Measurements from ENCODE around the gene ARHGAP45.

Gene ARHGAP45

DNA sequence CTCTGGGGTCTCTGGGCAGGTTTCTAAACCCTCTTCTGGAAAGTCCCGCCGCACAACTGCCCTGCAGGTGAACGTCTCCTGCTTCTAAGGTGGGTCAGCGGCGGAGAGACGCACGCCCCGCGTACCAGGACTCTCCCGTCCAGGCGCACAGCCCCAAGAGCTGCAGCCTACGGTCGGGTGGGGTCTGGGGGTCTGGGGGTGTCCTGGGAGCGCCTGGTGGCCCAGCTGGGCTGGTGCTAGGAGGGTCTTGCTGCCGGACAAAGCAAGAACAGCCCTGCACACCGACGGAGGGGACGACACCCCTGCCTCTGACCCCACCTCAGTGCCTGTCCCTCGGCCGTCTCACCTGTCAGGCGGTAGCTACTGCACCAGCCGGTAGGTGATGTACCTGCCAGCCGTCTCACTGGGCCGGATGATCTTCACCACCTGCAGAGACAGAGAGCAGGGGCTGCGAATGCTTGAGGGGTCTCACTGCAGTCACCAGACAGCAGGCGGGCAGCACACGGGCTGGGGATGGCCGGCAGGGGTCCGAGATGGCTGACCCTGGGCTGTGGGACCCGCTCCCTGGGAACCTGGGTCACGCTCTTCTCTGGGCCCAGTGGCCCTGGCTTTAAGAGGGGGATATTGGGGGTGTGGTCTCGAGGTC lies 22.3 kb downstream of the ARHGAP45 start:
- DNase-seq: no peak

- no peak for DNase-seq
These were observed 22.9 kb downstream of the ARHGAP45 start for GRCh38 chr19:1089891-1090290.

DNA sequence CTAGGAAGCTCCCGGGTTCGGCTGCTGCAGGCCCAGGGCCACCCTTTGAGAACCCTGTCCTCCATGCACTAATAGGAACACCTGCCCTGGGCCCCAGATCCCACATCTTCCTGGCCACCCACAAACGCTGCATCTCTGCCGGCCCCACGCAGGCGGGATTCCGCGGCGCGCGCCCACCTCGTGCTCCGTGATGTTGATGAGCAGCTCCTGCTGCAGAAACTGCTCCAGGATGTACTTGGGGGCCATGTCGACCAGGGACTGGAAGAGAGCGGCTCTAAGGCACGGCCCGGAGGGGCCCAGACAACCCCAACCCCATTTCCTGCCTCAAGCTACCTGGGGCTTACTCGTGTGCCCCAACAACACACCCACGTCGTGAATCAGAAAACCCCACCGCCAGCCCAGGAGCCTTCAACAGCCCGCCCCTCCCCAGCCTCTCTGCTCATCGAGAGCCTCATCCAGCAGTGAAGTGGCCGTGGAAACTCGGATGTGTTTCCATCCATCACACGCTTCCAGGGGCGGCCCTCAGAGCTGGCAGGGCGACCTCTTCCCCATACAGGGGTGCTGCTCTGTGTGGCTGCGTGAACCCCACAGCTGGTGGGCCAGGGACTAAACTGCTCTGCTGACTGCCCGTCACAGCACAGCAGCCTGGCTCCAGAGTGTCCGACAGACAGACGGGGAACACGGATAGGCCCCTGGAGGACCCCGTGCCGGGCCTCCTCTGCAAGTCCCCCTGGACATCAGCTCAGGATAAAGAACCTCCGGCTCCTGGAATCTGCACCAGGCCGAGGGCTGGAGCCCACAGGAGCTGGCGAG lies 24.0 kb downstream of the ARHGAP45 start:
- DNase-seq: no peak

DNA sequence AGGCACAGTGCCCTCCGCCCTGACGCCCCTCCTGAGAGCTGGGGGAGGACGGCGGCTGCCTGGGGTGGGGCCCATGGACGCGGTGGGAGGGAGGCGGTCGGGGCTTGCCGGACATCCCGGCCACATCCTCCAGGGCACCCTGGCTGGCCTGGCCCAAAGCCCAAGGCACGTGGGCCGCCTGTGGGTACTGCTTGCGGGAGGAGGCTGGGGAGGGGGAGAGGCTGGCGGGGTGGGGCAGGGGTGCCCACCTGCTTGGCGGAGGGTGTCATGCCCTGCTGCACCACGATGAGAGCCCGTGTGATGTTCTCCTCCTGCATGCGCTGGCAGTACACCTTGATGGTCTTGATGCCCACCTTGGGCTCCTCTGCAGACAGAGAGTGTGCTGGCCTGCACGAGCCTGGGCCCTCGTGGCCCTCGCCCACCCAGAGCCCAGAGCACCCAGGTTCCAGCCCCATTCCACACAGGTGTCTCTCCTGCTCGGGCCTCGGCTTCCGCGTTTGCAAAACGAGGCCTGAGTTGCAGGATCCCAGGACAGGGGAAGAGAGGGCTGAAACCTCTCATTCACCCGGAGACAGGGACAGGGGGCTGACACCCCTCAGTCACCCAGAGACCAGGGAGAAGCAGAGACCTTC lies 24.7 kb downstream of the ARHGAP45 start:
- no peak for DNase-seq

GRCh38 chr19:1093330-1093729 lies 26.4 kb downstream of the ARHGAP45 start:
- DNase-seq: no peak

DNA sequence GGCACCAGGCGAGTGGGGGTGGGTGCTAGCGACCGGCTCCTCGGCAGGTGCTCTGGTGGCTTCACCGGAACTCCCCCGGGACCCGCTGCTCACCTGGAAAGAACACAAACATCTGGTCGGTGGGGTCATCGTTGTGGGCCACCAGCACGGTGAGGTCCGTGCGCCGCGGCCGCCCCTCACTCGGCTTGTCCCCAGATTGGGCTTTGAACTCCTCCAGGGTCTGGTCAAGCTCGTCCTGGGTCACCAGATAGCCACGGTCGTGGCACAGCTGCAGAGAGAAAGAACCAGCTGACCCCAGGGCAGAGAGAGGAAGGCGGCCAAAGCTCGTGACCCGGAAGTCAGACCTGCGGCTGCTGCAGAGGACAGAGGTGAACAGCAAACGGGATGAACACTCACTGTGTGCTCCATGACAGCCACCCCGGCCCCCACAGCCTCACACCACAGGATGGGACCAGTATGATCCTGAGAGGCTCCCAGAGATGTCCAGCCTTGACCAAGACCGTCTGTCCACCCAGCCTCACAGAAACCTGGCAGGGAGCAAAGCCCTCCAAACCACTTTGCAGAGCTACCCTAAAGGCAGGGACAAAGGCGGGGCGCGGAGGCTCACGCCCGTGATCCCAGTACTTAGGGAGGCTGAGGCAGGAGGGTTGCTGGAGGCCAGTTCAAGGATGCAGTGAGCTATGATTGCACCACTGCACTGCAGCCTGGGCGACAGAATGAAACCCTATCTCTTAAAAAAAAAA lies 27.0 kb downstream of the ARHGAP45 start:
- no peak for DNase-seq

GRCh38 chr19:1094655-1094977 lies 27.6 kb downstream of the ARHGAP45 start:
- DNase-seq: no peak

- peak; percentile 98 for DNase-seq
These were observed 28.2 kb downstream of the ARHGAP45 start, which contains the start of gene POLR2E for GRCh38 chr19:1094978-1095701. TSS of gene POLR2E (minus strand) at chr19:1095375. CDS start at chr19:1095315, 60 bp downstream.

GRCh38 chr19:1097810-1098176 lies 30.8 kb downstream of the ARHGAP45 start:
- DNase-seq: peak; percentile 84

GRCh38 chr19:1098177-1099051 lies 31.4 kb downstream of the ARHGAP45 start:
- DNase-seq: peak; percentile 80

DNA sequence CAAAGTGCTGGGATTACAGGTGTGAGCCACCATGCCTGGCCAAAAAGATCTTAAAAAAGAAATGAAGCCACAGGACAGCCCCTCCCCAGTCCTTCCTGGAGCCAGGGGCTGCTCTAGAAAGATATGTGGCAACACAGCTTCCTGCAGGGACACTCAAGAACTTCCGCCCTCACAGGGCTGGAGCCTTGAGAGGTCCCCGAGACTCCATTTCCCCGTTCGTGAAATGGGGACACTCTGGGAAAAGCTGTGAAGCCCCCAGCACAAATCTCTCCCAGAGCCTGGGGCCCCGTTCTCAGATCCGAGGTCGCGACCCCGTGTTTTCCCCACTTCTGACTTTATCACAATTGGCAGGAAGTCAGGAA lies 34.4 kb downstream of the ARHGAP45 start:
- no peak for DNase-seq

- peak; percentile 89 for DNase-seq
These were observed 35.6 kb downstream of the ARHGAP45 start for GRCh38 chr19:1102407-1103131.

DNA sequence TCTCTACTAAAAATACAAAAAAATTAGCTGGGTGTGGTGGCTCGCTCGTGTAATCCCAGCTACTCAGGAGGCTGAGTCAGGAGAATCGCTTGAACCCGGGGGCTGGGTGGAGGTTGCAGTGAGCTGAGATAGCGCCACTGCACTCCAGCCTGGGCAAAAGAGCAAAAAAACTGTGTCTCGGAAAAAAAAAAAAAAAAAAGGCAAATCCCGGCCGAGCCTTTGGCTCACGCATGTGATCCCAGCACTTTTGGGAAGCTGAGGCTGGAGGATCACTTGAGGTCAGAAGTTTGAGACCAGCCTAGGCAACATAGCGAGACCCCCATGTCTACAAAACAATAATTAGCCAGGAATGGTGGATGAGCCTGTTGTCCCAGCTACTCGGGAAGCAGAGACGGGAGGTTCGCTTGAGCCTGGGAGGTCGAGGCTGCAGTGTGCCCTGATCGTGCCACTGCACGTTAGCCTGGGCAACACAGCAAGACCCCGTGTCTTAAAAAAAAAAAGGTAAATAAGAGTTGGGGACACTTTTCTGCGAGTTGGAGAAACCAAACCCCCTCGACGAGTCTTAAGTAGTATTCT lies 36.3 kb downstream of the ARHGAP45 start:
- no peak for DNase-seq

- DNase-seq: peak; percentile 99
These were observed 36.8 kb downstream of the ARHGAP45 start, which contains the start of gene GPX4 for GRCh38 chr19:1103708-1104310. TSS of gene GPX4 (plus strand) at chr19:1103994. CDS start at chr19:1104044, 50 bp downstream.

DNA sequence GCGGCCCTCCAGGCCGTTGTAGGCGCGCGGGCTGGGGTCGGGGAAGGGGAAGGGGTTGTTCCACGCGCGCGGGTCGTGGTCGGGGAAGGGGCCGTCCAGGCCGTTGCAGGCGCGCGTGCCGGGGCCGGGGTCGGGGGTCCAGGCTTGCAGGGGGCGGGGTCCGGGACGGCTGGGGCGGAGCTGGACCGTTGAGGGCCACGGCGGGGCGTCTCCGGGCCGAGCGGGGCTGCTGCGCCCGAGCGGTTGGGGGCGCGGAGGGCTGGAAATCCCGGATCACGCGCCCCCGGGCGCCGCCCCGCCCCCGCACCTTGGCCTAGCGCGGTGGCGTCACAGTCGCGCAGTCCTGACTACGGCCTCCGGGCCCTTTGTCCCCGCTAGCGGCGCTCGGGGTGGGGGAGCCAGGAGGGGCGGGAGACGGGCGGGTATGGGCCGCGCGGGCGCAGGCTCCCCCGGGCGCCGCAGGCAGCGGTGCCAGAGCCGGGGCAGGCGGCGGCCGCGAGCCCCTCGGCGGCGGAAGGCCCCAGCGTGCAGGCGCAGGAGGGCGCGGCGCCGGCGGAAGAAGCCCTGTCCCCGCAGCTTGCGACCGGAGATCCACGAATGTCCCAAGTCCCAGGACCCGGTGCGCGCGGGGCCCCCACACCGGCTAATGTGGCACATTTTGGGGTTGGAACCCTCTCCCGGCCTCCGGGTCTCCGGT lies 37.5 kb downstream of the ARHGAP45 start:
- DNase-seq: peak; percentile 82

GRCh38 chr19:1105008-1105872 lies 38.3 kb downstream of the ARHGAP45 start:
- peak; percentile 68 for DNase-seq

- DNase-seq: no peak
These were observed 39.2 kb downstream of the ARHGAP45 start for GRCh38 chr19:1105873-1106840.
